ENCODE measurements around the gene NR1I3.

NR1I3 gene

DNA sequence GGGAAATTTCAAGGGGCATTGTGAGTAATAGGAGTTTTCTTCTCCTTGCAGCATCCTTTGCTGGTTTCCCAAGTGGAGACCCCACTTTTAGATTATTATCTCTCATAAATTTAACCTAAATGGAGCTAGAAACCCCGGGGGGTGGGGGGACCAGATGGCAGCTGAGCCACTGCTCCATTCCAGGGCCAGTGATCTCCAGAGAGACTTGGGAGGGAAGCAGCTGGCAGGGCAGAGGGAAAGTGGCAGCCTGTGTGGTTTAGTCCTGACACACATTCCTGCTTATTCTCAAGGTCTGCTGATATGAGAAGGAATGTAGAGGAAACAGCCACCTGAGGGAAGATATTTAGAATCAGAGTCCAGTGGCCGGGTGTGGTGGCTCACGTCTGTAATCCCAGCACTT is 36.9 kb upstream of the NR1I3 start:
- Histone ChIP-seq H3K9me3 (no peaks in the 10 kb centered on the region), H3K4me3 (no peak overlapping the region), H3K27ac (no peak overlapping the region), H3K36me3 (no peaks in the 10 kb centered on the region), H3K27me3 (peaks cover 0 to 5% of the 10 kb centered on the region in 2 donors), H3K4me1 (no peaks in the 10 kb centered on the region)
- DNase-seq: no peak
- TF ChIP-seq, protein P1, sequence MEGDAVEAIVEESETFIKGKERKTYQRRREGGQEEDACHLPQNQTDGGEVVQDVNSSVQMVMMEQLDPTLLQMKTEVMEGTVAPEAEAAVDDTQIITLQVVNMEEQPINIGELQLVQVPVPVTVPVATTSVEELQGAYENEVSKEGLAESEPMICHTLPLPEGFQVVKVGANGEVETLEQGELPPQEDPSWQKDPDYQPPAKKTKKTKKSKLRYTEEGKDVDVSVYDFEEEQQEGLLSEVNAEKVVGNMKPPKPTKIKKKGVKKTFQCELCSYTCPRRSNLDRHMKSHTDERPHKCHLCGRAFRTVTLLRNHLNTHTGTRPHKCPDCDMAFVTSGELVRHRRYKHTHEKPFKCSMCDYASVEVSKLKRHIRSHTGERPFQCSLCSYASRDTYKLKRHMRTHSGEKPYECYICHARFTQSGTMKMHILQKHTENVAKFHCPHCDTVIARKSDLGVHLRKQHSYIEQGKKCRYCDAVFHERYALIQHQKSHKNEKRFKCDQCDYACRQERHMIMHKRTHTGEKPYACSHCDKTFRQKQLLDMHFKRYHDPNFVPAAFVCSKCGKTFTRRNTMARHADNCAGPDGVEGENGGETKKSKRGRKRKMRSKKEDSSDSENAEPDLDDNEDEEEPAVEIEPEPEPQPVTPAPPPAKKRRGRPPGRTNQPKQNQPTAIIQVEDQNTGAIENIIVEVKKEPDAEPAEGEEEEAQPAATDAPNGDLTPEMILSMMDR (IDR thresholded peaks at IDR 0.05): no peak
- intact Hi-C loops (cut with DNase I; ENCODE audit: low total_unique reads): no loop called here

DNA sequence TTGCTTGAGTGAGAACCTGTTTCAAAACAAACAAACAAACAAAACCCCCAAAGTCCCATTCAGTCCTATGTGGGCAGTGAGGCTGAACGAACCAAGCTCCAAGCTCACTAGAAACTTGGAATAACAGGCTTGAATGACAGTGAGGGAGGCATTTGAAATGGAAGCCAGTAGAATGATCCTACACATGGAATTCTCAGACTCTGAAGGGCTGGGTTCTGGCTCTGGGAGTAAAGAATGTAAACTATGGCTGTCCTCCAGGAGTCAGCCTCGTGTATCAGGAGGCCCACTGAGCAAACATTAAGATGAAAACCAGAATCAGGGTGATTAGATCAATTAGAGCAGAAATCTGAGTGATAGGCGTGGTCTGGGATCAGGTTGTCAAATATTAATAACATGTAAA is 35.4 kb upstream of the NR1I3 start:
- no peak overlapping the region for H3K4me3 ChIP-seq
- H3K36me3 ChIP-seq: no peaks in the 10 kb centered on the region
- no peaks in the 10 kb centered on the region for H3K4me1 ChIP-seq
- TF ChIP-seq, protein P1 (IDR thresholded peaks at IDR 0.05): no peak
- peaks cover 0 to 5% of the 10 kb centered on the region in 2 donors for H3K27me3 ChIP-seq
- H3K9me3 ChIP-seq: no peaks in the 10 kb centered on the region
- no peak for DNase-seq
- intact Hi-C loops (cut with DNase I; ENCODE audit: low total_unique reads): no loop called here
- no peak overlapping the region for H3K27ac ChIP-seq

DNA sequence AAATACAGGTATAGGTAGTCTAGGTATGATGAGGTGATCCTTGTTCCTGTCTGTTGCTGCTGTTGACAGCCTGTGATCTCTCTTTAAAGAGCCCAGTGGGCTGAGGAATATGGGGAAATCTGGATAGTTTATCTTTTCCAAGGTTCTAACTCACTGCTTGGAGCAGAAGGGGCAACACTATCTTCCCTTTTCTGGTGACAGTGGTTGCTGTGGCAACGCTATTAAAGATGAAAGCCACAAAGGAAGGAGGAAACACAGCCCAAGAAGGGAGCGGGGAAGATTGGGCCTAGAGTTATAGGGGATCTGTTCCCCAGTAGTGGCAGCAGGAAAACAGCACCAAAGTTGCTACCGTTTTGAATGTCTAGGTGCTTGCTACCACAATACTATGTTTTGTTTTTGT is 29.3 kb upstream of the NR1I3 start:
- intact Hi-C loops (cut with DNase I; ENCODE audit: low total_unique reads): no loop called here
- Histone ChIP-seq H3K4me3 (no peak overlapping the region), H3K27me3 (peaks cover 0 to 12% of the 10 kb centered on the region in 2 donors), H3K36me3 (no peaks in the 10 kb centered on the region), H3K9me3 (no peaks in the 10 kb centered on the region), H3K4me1 (no peaks in the 10 kb centered on the region), H3K27ac (no peak overlapping the region)
- no peak for DNase-seq
- TF ChIP-seq, protein P1 (IDR thresholded peaks at IDR 0.05): no peak

DNA sequence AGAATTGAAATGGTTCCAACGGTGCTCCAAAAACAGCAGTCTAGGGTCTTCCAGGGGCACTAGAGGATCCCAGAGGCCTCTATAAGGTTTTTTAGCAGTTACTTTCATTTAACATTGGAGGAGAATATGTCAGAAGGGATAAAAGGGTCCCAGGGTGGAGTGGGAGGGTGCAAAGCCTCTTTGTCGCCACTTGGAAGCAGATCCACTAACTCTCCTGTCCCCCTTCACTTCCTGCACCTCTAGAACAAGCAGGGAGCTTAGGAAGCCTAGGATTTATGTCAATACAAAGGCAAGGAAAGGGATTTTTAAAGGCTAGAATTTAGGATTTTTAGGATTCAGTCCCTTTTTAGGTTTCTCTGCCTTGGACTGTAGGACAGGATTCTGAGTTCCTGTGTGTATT is 28.8 kb upstream of the NR1I3 start:
- Histone ChIP-seq H3K9me3 (no peaks in the 10 kb centered on the region), H3K4me3 (no peak overlapping the region), H3K36me3 (no peaks in the 10 kb centered on the region), H3K27ac (no peak overlapping the region), H3K27me3 (peaks cover 0 to 13% of the 10 kb centered on the region in 2 donors), H3K4me1 (no peaks in the 10 kb centered on the region)
- intact Hi-C loops (cut with DNase I; ENCODE audit: low total_unique reads): no loop called here
- no peak for DNase-seq
- TF ChIP-seq, protein P1 (IDR thresholded peaks at IDR 0.05): no peak

DNA sequence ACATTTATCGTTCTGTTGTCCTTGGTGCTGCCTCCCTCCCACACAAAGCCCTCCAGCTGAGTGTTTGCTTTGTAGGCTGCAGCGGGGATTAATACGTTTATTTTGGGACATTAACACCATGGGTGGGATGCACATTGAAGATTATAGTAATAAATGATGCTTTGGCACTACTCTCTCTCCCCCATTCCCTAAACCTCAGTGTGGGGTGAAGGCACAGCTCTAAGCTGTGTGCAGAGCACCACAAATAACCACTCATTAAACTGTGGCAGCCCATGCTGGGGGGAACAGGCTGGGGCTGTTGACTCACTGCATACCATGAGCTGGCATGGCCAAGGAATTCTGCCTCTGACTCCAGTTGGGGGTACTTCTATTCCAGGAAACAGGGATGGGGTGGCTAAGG is 28.2 kb upstream of the NR1I3 start:
- intact Hi-C loops (cut with DNase I; ENCODE audit: low total_unique reads): no loop called here
- Histone ChIP-seq H3K4me3 (no peak overlapping the region), H3K27ac (no peak overlapping the region), H3K9me3 (no peaks in the 10 kb centered on the region), H3K36me3 (no peaks in the 10 kb centered on the region), H3K4me1 (no peaks in the 10 kb centered on the region), H3K27me3 (peaks cover 0 to 19% of the 10 kb centered on the region in 2 donors)
- DNase-seq: no peak
- TF ChIP-seq, protein P1 (IDR thresholded peaks at IDR 0.05): no peak

DNA sequence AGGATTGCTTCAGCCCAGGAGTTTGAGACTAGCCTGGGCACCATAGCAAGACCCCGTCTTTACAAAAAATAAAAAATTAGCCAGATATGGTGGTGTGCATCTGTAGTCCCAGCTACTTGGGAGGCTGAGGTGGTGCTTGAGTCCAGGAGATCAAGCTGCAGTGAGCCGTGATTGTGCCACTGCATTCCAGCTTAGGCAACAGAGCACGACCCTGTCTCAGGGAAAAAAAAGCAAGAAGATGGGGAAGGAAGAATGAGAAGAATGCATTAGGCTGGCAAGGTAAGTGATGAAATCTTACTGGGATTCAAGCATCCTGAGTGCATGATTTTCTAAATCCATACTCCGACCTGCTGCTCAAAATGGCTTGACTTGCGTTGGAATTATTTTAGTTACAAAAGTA is 27.3 kb upstream of the NR1I3 start:
- intact Hi-C loops (cut with DNase I; ENCODE audit: low total_unique reads): no loop called here
- no peak overlapping the region for H3K27ac ChIP-seq
- H3K36me3 ChIP-seq: no peaks in the 10 kb centered on the region
- H3K27me3 ChIP-seq: peaks cover 0 to 28% of the 10 kb centered on the region in 2 donors
- H3K4me1 ChIP-seq: no peaks in the 10 kb centered on the region
- no peak overlapping the region for H3K4me3 ChIP-seq
- DNase-seq: no peak
- TF ChIP-seq, protein P1 (IDR thresholded peaks at IDR 0.05): no peak
- H3K9me3 ChIP-seq: no peaks in the 10 kb centered on the region

All from tibial artery (tissue), 4 donors.